CD4-positive, alpha-beta T cell treated with Interleukin-17A for 1 hour (primary cell): ENCODE data around the gene NUCB2.

Source experiments
- DNase-seq: peaks from one replicate; pipeline ENCODE4 v3.0.0-alpha.2; 2020

The NUCB2 gene

DNA sequence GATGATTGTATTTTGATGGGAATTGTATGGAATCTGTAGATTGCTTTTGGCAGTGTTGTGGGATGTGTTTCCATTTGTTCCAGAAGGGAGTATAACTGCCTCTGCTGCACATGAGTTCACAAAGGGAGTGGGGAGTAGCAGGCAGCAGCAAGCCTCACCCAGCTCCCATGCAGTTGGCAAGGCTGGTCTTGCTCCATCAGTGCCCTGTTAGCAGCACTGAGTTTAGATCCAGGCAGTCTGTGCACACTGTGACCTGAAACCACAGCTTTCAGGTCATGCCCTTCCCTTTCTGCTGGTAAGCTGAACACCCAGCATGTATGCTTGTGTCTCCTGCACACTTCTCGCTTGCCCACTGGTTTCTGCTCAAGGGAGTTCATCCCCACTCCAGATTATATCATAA is 3.7 kb upstream of the NUCB2 start:
- no peak for DNase-seq

- no peak for DNase-seq
Measured at GRCh38 chr11:17273211-17273610, 3.3 kb upstream of the NUCB2 start.

- DNase-seq = peak; percentile 15
Measured at GRCh38 chr11:17273668-17274282, 2.8 kb upstream of the NUCB2 start.

- DNase-seq = peak; percentile 16
Measured at GRCh38 chr11:17275400-17276235, 921 bp upstream of the NUCB2 start.

GRCh38 chr11:17277024-17277584 is 565 bp downstream of the NUCB2 start:
- DNase-seq = peak; percentile 55

DNA sequence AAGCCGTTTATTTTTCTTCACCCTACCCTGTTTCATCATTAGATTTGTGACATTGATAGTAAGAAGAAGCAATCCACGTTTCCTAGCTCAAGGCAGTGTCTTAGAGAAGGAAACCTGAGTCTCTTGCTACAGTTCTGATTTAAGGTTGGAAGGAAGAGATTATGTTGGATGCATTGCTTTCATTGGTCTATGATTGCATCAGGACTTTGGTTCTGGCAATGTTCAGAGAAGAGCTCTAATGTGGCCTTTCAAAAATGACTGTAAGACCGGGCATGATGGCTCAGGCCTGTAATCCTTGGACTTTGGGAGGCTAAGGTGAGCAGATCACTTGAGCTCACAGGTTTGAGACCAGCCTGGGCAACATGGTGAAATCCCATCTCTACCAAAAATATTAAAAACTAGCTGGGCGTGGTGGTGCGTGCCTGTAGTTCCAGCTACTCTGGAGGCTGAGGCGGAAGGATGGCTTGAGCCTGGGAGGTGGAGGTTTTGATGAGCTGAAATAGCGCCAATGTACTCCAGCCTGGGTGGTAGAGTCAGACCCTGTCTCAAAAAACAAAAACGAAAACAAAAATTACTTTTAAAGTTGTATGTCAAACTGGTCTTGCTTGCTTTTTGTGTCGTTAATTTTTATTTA is 4.1 kb downstream of the NUCB2 start:
- DNase-seq = no peak

- DNase-seq = no peak
Measured at GRCh38 chr11:17286332-17286731, 9.8 kb downstream of the NUCB2 start.

DNA sequence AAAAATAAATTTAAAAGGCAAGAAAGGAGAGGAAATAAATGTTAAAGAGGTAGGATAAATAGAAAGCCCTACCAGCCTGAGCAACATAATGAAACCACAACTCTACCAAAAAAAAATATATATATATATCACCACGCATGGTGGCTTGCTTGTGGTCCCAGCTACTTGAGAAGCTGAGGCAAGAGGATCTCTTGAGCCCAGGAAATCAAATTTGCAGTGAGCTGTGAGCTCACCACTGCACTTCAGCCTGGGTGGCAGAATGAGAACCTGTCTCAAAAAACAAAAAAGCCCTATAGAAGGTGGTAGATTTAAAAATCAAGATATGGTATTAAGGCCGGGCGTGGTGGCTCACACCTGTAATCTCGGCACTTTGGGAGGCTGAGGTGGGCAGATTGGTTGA is 10.5 kb downstream of the NUCB2 start:
- peak; percentile 24 for DNase-seq

DNA sequence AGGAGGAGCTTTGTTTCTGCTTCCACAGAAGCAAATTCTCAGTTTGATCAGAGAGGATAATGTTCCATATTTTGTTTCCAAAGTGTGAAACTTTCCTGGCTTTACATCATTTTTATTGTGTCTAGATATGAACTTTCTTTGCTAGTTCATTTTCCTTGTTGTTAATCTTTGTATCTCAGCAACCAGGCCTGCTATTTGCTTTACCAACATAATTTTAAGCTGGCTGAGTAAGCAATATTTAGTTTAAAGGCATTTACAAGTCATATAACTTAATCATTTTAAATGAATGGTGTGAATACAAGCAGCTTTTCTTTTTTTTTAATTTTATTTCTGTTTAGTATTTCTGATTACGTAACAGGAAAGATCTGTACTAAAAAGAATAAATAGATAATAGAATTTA is 15.2 kb downstream of the NUCB2 start:
- no peak for DNase-seq

- no peak for DNase-seq
Measured at GRCh38 chr11:17293311-17293710, 16.8 kb downstream of the NUCB2 start.

GRCh38 chr11:17294033-17294432 is 17.5 kb downstream of the NUCB2 start:
- no peak for DNase-seq

GRCh38 chr11:17296852-17297559 is 20.5 kb downstream of the NUCB2 start:
- no peak for DNase-seq

GRCh38 chr11:17298302-17298701 is 21.8 kb downstream of the NUCB2 start:
- DNase-seq = no peak

- DNase-seq = no peak
Measured at GRCh38 chr11:17300372-17300771, 23.8 kb downstream of the NUCB2 start.

DNA sequence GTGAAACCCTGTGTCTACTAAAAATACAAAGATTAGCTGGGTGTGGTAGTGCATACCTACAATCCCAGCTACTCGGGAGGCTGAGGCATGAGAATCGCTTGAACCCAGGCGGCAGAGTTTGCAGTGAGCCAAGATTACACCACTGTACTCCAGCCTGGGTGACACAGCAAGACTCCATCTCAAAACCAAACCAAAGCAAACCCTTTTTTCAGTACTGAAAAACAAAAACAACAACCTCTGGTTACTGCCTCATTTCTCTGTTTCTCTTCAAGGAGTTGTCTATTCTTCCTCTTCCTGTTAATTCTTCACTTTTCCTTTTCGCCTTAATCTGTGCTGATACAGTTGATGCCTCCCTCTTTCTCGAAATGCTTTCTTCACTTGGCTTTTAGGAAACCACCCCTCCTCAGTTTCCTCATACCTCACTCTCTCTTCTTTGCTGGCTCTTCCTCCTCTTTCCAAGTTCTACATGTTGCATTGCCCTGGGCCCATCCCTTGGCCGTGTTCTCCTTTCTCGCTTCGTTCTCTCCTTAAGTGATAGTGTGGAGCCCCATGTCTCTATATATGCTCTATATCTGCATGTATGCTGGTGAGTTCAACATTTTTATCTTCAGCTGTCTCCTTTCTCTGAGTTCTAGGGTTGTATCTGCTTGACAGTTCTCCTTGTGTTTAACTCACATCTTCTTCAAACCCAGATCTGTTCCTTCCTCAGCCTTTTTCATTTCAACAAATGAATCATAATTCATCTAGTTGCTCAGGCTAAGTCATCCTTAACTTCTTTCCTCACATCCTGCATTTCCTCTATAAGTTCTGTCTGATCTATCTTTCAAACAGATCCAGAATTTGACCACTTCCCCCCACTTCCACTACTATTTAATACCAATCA is 37.1 kb downstream of the NUCB2 start:
- no peak for DNase-seq

DNA sequence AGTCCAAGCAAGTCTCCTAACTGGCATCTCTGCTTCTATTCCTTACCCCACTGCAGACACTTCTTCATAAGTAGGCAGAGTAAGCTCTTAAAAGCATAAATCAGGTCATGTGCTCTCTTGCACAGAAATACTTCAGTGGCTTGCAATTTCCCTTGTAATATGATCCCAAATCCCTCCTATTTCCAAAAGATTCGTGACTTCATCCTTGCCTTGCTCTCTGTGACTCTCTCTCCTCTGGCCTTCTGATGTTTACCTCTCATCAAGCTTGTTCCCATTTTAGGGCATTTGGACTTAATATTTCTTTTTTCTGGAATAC is 37.7 kb downstream of the NUCB2 start:
- no peak for DNase-seq

- DNase-seq = no peak
Measured at GRCh38 chr11:17314904-17315426, 38.4 kb downstream of the NUCB2 start.

GRCh38 chr11:17328871-17329494 is 52.4 kb downstream of the NUCB2 start:
- no peak for DNase-seq

DNA sequence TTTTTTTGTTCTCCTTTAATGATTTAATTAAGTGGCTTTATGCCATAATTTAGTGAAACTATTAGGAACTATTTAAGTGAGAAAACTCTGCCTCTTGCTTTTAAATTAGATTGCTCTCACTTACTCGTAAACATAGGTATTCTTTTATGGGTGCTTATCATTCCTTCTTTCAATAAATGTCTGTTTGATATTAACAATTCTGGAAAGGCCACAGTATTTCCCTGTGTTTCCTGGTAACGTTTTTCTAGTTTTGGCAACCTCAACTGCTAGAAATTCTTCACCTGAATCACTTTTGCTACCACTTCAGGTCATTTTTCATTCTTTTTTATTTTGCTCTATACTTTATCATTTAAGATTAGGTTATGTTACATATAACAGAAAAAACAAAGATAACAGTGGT is 55.1 kb downstream of the NUCB2 start:
- DNase-seq = no peak

- DNase-seq = peak; percentile 29
Measured at GRCh38 chr11:17333799-17334586, 57.5 kb downstream of the NUCB2 start.

GRCh38 chr11:17343257-17343656 is 66.7 kb downstream of the NUCB2 start:
- no peak for DNase-seq
